Caki2 (cell line): ENCODE results near the gene AZIN2. TPM values are rescaled to one million over a fixed set of nuclear protein-coding genes. Genes with fewer than 3 reads are reported as not detected.

Source experiments
- DNase-seq: peaks from one replicate; pipeline ENCODE4 v3.0.0-alpha.2; 2015; ENCODE audit warnings: low read depth
- in situ Hi-C: cut with HindIII; loops from 2 replicates; pipeline ENCODE4 v1.10.0; 2016; ENCODE audit warnings: low sequenced_read_pairs, low pct_unique_long_range_greater_than_20kb, mixed read lengths
- total RNA-seq: library from RNA; depleted of rRNA; stranded (reverse); fragments of >200 nt; shearing (Covaris generic); gene quantifications from 2 replicates; pipeline ENCODE4 v1.2.3, GENCODE V29; 2014; ENCODE audit warnings: low replicate concordance; rRNA removed

Gene AZIN2
- total RNA-seq, 1 experiment from 2014 or later, result 7.8 TPM

GRCh38 chr1:33161061-33161681 lies 80.2 kb downstream of the AZIN2 start:
- DNase-seq, result no peak
- in situ Hi-C loops, result no loop called here

DNA sequence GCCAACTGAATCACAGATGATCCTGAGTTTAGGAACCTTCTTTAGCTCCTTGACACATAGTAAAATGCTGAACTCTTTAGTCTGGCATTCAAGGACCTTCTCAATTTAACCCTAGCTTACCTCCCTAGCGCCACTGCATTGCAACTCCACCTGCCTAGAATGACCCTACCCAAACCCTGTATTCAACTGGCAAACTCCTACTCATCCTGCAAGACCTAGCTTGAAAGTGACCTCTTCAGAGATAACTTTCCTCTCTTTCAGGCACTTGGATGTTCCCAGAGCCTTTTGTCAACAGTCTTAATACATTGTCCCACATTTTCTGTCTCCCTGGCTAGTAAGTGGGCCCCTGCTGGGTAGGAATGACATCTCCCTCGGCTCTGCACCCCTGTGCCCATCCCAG lies 81.2 kb downstream of the AZIN2 start:
- in situ Hi-C loops, result no loop called here
- no peak for DNase-seq

DNA sequence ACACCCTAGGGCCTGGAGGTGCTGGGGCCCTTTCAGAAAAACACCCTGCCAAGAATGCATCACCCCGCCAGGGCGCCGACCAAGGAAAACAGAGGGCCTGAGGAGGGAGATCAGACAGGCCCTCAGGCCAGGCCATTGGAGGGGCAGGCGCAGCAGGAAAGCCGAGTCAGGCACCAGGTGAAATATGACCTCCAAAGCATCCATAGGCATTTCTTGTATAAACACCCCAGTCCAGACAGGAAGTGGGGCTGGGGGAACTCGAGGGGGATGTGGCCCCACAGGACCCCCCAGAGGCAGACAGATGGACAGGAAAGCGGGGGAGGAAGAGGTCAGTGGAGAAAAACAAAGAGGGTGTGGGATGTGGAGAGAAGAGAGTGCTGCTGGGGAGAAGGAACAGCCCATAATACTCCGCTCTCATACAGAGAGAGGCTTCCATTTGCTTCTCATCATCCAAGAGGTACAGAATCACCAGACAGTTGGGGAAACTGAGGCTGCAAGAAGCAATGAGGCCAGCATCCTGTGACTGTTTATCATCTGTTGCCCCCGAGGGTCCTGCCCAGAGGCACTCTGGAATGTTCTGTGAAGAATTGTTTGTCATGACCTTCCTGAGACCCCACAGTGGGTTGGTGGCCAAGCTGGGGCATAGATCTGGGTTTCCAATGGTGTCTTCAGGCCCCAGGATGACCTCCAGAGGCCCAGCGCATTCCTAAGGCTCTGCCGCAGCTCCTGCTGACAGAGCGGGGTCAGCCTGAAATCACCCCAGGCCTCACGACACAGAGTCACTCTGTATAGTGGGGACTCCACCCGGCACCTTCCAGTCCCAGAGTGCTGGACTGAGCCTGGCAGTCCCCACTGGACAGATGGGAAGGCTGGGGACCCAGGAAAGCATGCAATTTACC lies 82.9 kb downstream of the AZIN2 start:
- in situ Hi-C loops, result no loop called here
- no peak for DNase-seq

- no peak for DNase-seq
- in situ Hi-C loops, result no loop called here
Measured at GRCh38 chr1:33165209-33165608, 84.3 kb downstream of the AZIN2 start.

- in situ Hi-C loops, result no loop called here
- DNase-seq, result no peak
Measured at GRCh38 chr1:33165809-33166208, 84.9 kb downstream of the AZIN2 start.

DNA sequence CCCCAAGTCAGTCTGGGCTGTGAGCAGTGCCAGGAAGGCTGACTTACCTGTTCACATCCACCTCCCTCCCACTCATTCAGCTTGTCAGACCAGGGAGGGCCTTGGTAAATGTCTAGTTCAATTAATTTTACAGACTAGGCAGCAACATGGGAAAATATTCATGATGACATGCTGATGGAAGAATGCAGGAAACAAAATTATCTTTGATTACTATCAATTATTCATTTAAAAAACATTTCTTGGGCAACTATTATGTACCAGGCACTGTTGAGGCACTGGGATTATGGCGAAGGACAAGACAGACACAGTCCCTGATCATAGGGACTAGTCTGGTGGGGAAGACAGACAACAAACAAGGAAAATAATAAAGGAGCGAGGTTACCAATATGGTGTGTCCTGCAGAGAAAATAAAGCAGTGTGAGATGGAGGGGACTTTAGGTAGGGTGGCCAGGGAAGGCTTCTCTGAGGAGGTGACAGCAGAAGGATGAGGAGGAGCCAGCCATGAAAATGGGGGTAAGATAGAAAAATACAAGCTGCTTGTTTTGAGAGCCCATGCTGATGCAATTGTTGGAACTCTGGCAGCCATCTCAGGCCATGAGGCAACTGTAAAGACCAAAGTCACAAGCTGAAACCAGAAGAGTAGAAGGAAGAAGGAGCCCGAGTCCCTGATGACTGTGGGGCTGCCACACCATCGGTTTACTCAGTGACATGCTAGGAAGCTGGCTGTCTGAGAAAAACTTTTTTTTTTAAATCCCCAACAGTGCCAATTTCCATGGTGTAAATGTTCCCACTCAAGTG lies 86.9 kb downstream of the AZIN2 start:
- DNase-seq, result no peak
- in situ Hi-C loops, result no loop called here

DNA sequence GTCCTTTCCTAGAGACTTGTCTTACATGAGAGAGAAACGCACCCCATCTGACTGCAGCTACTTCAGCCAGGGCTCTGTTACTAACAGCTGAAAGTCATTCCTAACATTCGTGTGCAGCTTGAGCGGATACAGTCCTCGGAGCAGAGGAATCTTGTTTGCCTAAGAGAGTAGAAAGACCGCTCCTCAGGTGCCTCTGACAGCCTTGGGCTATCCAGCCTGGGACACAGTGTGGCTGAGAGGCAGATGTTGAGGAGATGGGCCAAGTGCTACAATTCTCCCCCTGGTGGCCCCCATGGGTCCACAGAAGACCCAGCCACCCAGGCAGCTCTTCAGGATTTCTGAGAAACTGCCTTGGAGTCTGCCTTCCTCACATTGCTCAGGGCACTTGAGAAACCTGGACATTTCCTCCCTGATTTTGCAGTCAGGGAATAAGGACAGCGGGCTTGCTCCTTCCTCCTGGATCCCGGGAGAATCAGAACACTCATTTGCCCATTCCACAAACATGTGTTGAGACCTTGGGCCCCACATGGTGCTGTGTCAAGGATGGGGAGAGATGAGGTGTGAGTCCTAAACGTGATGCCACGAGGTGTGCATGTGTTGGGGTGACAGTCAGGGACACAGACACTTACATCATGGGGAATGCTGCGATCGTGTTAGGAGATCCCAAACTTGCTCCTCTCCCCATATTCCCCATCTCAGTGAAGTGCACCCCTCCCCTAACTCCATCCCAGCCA lies 87.8 kb downstream of the AZIN2 start:
- in situ Hi-C loops, result no loop called here
- DNase-seq, result no peak

DNA sequence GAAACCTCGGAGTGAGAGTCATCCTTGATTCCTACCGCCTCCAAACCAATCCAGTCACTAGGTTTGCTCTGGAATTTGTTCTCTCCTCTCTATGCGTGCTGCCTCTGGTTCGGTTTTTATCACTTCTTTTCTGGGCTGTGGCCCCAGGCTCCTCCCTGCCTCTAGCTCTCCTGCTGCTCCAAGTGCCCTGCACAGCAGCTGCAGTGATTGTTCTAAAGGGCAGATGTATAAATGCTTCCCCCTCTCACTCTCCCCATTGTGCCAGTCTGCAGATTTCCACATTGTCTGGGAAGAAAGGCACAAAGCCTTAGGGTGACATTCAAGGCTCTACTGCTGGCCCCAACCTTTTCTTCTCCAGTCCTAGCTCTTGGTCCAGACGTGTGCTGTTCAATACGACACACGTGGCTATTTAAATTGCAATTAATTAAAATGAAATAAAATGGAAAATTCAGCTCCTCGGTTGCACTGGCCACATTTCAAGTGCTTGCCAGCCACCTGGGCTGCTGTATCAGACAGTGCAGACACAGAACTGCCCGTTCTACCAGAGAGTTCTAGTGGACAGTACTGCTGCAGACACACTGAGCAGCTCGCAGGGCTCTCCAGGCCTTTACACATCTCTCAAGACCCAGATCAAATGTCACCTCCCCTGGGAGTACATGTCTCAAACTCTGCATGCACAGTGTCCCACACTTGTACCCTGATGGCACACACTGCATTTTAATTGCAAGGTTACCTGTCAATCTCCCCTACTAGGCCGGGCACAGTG lies 88.5 kb downstream of the AZIN2 start:
- in situ Hi-C loops, result no loop called here
- no peak for DNase-seq

Other genes with a start within 250 kb of the AZIN2 start
- 3.3 TPM in 1 of 2 replicates, not detected in the other for gene FNDC5, start 210.2 kb upstream of the AZIN2 start, total RNA-seq
- gene HPCA, start 194.7 kb upstream of the AZIN2 start, total RNA-seq, result not detected in 2 replicates
- 165 and 188 TPM in 2 replicates for gene TMEM54, start 179.8 kb upstream of the AZIN2 start, total RNA-seq
- gene RNF19B, start 116.3 kb upstream of the AZIN2 start, total RNA-seq, result 14.9 and 29.2 TPM in 2 replicates
- gene AK2, start 44.3 kb upstream of the AZIN2 start, total RNA-seq, result 326 and 384 TPM in 2 replicates
- 0.03 and 2.6 TPM in 2 replicates for gene TRIM62, start 100.9 kb downstream of the AZIN2 start, total RNA-seq
- gene ZNF362, start 175.3 kb downstream of the AZIN2 start, total RNA-seq, result 6.0 and 8.6 TPM in 2 replicates
- not detected in 2 replicates for gene A3GALT2, start 239.9 kb downstream of the AZIN2 start, total RNA-seq